ENCODE measurements around the gene EVC2. TPM values are rescaled to one million over a fixed set of nuclear protein-coding genes. Genes with fewer than 3 reads are reported as not detected.

The EVC2 gene
- total and polyA plus RNA-seq, 2 donors (not counting 1 experiment from before 2014, with no cell fraction given), result 1.4 to 16.5 TPM

- H2AFZ ChIP-seq (ENCODE audit: low read length), result no peak overlapping the region
- TF ChIP-seq, protein P1, sequence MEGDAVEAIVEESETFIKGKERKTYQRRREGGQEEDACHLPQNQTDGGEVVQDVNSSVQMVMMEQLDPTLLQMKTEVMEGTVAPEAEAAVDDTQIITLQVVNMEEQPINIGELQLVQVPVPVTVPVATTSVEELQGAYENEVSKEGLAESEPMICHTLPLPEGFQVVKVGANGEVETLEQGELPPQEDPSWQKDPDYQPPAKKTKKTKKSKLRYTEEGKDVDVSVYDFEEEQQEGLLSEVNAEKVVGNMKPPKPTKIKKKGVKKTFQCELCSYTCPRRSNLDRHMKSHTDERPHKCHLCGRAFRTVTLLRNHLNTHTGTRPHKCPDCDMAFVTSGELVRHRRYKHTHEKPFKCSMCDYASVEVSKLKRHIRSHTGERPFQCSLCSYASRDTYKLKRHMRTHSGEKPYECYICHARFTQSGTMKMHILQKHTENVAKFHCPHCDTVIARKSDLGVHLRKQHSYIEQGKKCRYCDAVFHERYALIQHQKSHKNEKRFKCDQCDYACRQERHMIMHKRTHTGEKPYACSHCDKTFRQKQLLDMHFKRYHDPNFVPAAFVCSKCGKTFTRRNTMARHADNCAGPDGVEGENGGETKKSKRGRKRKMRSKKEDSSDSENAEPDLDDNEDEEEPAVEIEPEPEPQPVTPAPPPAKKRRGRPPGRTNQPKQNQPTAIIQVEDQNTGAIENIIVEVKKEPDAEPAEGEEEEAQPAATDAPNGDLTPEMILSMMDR (conservative IDR thresholded peaks at IDR 0.05 in 1 of 2, IDR thresholded peaks at IDR 0.05 in 1 of 2; ENCODE audit: low read depth in 1 of 2, low read length in 2 of 2), result no peak
- no peak overlapping the region for H3K27ac ChIP-seq (ENCODE audit: insufficient read depth, low read length)
- peaks cover 2% of the 10 kb centered on the region for H3K36me3 ChIP-seq (ENCODE audit: control insufficient read depth, insufficient read depth, low read length)
- no peaks in the 10 kb centered on the region for H3K79me2 ChIP-seq (ENCODE audit: control insufficient read depth, insufficient read depth, low read length)
- H4K20me1 ChIP-seq (ENCODE audit: control insufficient read depth, extremely low read depth, insufficient read depth, low read length), result no peaks in the 10 kb centered on the region
- H3K4me1 ChIP-seq (ENCODE audit: control insufficient read depth, extremely low read depth, insufficient read depth, low read length), result no peaks in the 10 kb centered on the region
- H3K27me3 ChIP-seq (ENCODE audit: control insufficient read depth, insufficient read depth, low read length), result no peaks in the 10 kb centered on the region
- no peaks in the 10 kb centered on the region for H3K9me3 ChIP-seq (ENCODE audit: control insufficient read depth, insufficient read depth, low read depth, low read length)
- no peak overlapping the region for H3K9ac ChIP-seq (ENCODE audit: insufficient read depth, low read length)
- no peak for DNase-seq (ENCODE audit: low read depth in 2 of 2)
- H3K4me3 ChIP-seq (replicated peaks in 1 of 4; ENCODE audit: control extremely low read depth in 1 of 4, insufficient read depth in 1 of 4, low read depth in 3 of 4, low read length in 4 of 4), result no peak overlapping the region
- H3K4me2 ChIP-seq (ENCODE audit: extremely low read depth, insufficient read depth, low read length), result no peak overlapping the region
Observed at GRCh38 chr4:5553801-5554200, 154.6 kb downstream of the EVC2 start.

- H3K4me3 ChIP-seq (replicated peaks in 1 of 4; ENCODE audit: control extremely low read depth in 1 of 4, insufficient read depth in 1 of 4, low read depth in 3 of 4, low read length in 4 of 4), result no peak overlapping the region
- no peaks in the 10 kb centered on the region for H3K36me3 ChIP-seq (ENCODE audit: control insufficient read depth, insufficient read depth, low read length)
- no peaks in the 10 kb centered on the region for H3K27me3 ChIP-seq (ENCODE audit: control insufficient read depth, insufficient read depth, low read length)
- H3K4me1 ChIP-seq (ENCODE audit: control insufficient read depth, extremely low read depth, insufficient read depth, low read length), result no peaks in the 10 kb centered on the region
- H3K79me2 ChIP-seq (ENCODE audit: control insufficient read depth, insufficient read depth, low read length), result no peaks in the 10 kb centered on the region
- no peaks in the 10 kb centered on the region for H4K20me1 ChIP-seq (ENCODE audit: control insufficient read depth, extremely low read depth, insufficient read depth, low read length)
- DNase-seq (ENCODE audit: low read depth in 2 of 2), result no peak
- no peak overlapping the region for H3K4me2 ChIP-seq (ENCODE audit: extremely low read depth, insufficient read depth, low read length)
- TF ChIP-seq, protein P1 (conservative IDR thresholded peaks at IDR 0.05 in 1 of 2, IDR thresholded peaks at IDR 0.05 in 1 of 2; ENCODE audit: low read depth in 1 of 2, low read length in 2 of 2), result no peak
- no peak for TF ChIP-seq EZH2 (IDR thresholded peaks at IDR 0.05; ENCODE audit: low read length, missing control alignments)
- H3K27ac ChIP-seq (ENCODE audit: insufficient read depth, low read length), result no peak overlapping the region
- no peak overlapping the region for H2AFZ ChIP-seq (ENCODE audit: low read length)
- H3K9ac ChIP-seq (ENCODE audit: insufficient read depth, low read length), result no peak overlapping the region
- H3K9me3 ChIP-seq (ENCODE audit: control insufficient read depth, insufficient read depth, low read depth, low read length), result no peaks in the 10 kb centered on the region
Observed at GRCh38 chr4:5552451-5552850, 155.9 kb downstream of the EVC2 start.

DNA sequence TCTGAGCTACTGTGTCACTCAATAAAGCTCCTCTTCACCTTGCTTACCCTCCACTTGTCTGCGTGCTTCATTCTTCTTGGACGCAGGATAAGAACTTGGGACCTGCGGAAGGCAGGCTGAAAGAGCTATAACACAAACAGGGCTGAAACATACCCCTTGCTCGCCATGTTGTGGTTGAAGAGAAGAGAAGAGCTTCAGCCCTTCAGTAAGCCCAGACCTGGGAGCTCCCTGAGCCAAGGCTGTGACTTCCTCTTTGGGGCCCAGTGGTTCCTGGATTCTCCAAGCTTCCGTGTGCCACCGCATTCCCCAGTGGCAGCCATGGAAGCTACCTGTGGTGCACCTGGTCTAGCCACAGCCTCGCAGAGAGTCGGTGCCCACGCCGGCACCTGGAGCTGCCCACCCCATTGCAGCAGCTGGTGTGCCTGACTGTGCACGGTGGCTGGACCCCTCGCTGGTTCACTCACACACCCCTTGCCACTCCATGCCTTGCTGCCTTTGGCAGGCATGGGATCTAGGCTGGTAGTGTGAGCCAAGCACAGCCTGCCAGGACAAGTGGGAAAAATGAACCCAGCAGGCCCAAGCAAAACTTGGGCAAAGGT, 160.6 kb downstream of the EVC2 start:
- no peaks in the 10 kb centered on the region for H3K9me3 ChIP-seq (ENCODE audit: control insufficient read depth, insufficient read depth, low read depth, low read length)

More for the DNA sequence above, 160.6 kb downstream of the EVC2 start:
- no peaks in the 10 kb centered on the region for H3K79me2 ChIP-seq (ENCODE audit: control insufficient read depth, insufficient read depth, low read length)
- no peaks in the 10 kb centered on the region for H3K36me3 ChIP-seq (ENCODE audit: control insufficient read depth, insufficient read depth, low read length)
- no peak overlapping the region for H3K4me3 ChIP-seq (replicated peaks in 1 of 4; ENCODE audit: control extremely low read depth in 1 of 4, insufficient read depth in 1 of 4, low read depth in 3 of 4, low read length in 4 of 4)
- DNase-seq (ENCODE audit: low read depth in 2 of 2), result no peak
- no peaks in the 10 kb centered on the region for H4K20me1 ChIP-seq (ENCODE audit: control insufficient read depth, extremely low read depth, insufficient read depth, low read length)
- no peak overlapping the region for H3K4me2 ChIP-seq (ENCODE audit: extremely low read depth, insufficient read depth, low read length)
- H3K27me3 ChIP-seq (ENCODE audit: control insufficient read depth, insufficient read depth, low read length), result no peaks in the 10 kb centered on the region
- no peak overlapping the region for H3K27ac ChIP-seq (ENCODE audit: insufficient read depth, low read length)
- H3K9ac ChIP-seq (ENCODE audit: insufficient read depth, low read length), result no peak overlapping the region
- no peak for TF ChIP-seq EZH2 (IDR thresholded peaks at IDR 0.05; ENCODE audit: low read length, missing control alignments)
- TF ChIP-seq, protein P1 (conservative IDR thresholded peaks at IDR 0.05 in 1 of 2, IDR thresholded peaks at IDR 0.05 in 1 of 2; ENCODE audit: low read depth in 1 of 2, low read length in 2 of 2), result no peak
- no peaks in the 10 kb centered on the region for H3K4me1 ChIP-seq (ENCODE audit: control insufficient read depth, extremely low read depth, insufficient read depth, low read length)
- no peak overlapping the region for H2AFZ ChIP-seq (ENCODE audit: low read length)
